SK-N-SH (cell line): ENCODE results near the gene DCBLD1. TPM values are rescaled to one million over a fixed set of nuclear protein-coding genes. Genes with fewer than 3 reads are reported as not detected.
A peak's percentile ranks its signal among the peaks of the same experiment; 100 is the strongest.

Source experiments
- CTCF ChIA-PET: fragments of 300-600, 350-600 bp; formaldehyde crosslinking; extraction: SDS; loops from one replicate; lab custom pipeline; 2021; lab: Yijun Ruan, JAX
- POLR2A ChIA-PET: fragments of 350-600 bp; sonication (Branson Sonifier 250); formaldehyde crosslinking; extraction: SDS; loops from one replicate; lab custom pipeline; 2020; ENCODE audit warnings: antibody characterized with exemption, inconsistent platforms; lab: Yijun Ruan, JAX
- DNase-seq: peaks from one replicate; pipeline ENCODE4 v3.0.0; 2012
- H2AFZ ChIP-seq: fragments of 200-600 bp; sonication (generic); 2 replicates; pipeline ENCODE4 v1.8.1; 2016; ENCODE audit warnings: antibody characterized with exemption, mild to moderate bottlenecking, low read depth
- H3F3A ChIP-seq: fragments of 200-600 bp; sonication (generic); replicated peaks from 2 replicates; pipeline ENCODE3; 2016; ENCODE audit warnings: antibody characterized with exemption, mild to moderate bottlenecking; ENCODE audit not compliant: insufficient read depth
- H3K27ac ChIP-seq, 2 experiments: fragments of 200-500 bp in 1 of 2; fragments of 200-600 bp in 1 of 2; sonication (Bioruptor generic) in 1 of 2; sonication (generic), shearing (Covaris generic) in 1 of 2; 2 replicates each; pipeline versions ENCODE4 v1.5.1 to v1.6.1; 2014 to 2016; ENCODE audit warnings: low read depth in 2 of 2, inconsistent platforms in 1 of 2, low read length in 1 of 2, mild to moderate bottlenecking in 1 of 2, mixed read lengths in 1 of 2
- H3K27me3 ChIP-seq: fragments of 200-600 bp; sonication (generic), shearing (Covaris generic); 2 replicates; pipeline ENCODE4 v1.6.1; 2016; ENCODE audit warnings: mixed run types; ENCODE audit not compliant: insufficient read depth
- H3K36me3 ChIP-seq, 2 experiments: fragments of 200-500 bp in 1 of 2; fragments of 200-600 bp in 1 of 2; sonication (Bioruptor generic) in 1 of 2; sonication (generic) in 1 of 2; replicated peaks in 1 of 2; 2 replicates each; pipeline versions ENCODE3 to v1.5.1; 2014 to 2016; ENCODE audit warnings: low read length in 1 of 2, mild to moderate bottlenecking in 1 of 2; ENCODE audit not compliant: insufficient read depth in 2 of 2, control insufficient read depth in 1 of 2
- H3K4me1 ChIP-seq, 2 experiments: fragments of 200-500 bp in 1 of 2; fragments of 200-600 bp in 1 of 2; sonication (Bioruptor generic) in 1 of 2; sonication (generic), shearing (Covaris generic) in 1 of 2; 2 replicates each; pipeline versions ENCODE4 v1.5.1 to v1.6.1; 2014 to 2016; ENCODE audit warnings: low read depth in 1 of 2, low read length in 1 of 2, mixed run types in 1 of 2; ENCODE audit not compliant: insufficient read depth in 2 of 2, control insufficient read depth in 1 of 2
- H3K4me2 ChIP-seq: fragments of 200-600 bp; sonication (generic), shearing (Covaris generic); 2 replicates; pipeline ENCODE4 v1.6.1; 2017; ENCODE audit warnings: mixed run types
- H3K4me3 ChIP-seq, 2 experiments: fragments of 200-500 bp in 1 of 2; fragments of 200-600 bp in 1 of 2; sonication (Bioruptor generic) in 1 of 2; sonication (generic), shearing (Covaris generic) in 1 of 2; 2 replicates each; pipeline versions ENCODE4 v1.5.1 to v1.8.1; 2014 to 2016; ENCODE audit warnings: low read depth in 2 of 2, inconsistent platforms in 1 of 2, low read length in 1 of 2, mild to moderate bottlenecking in 1 of 2, mixed read lengths in 1 of 2, moderate library complexity in 1 of 2
- H3K79me2 ChIP-seq: fragments of 200-600 bp; sonication (generic); 2 replicates; pipeline ENCODE4 v1.8.1; 2017; ENCODE audit warnings: mild to moderate bottlenecking; ENCODE audit not compliant: insufficient read depth
- H3K9ac ChIP-seq: fragments of 200-600 bp; sonication (generic); 2 replicates; pipeline ENCODE4 v1.6.1; 2017; ENCODE audit warnings: mixed run types
- H3K9me2 ChIP-seq: fragments of 200-600 bp; sonication (generic); 2 replicates; pipeline ENCODE4 v1.6.1; 2017; ENCODE audit warnings: mixed run types
- H3K9me3 ChIP-seq: fragments of 200-600 bp; sonication (generic); 2 replicates; pipeline ENCODE4 v1.6.1; 2017; ENCODE audit warnings: mixed run types, mild to moderate bottlenecking, moderate library complexity
- H4K20me1 ChIP-seq: fragments of 200-600 bp; sonication (generic); 2 replicates; pipeline ENCODE4 v1.6.1; 2017; ENCODE audit warnings: mild to moderate bottlenecking, mixed run types; ENCODE audit not compliant: insufficient read depth
- CHD2 ChIP-seq: fragments of 150-350 bp; IDR thresholded peaks from 2 replicates; pipeline ENCODE4 v1.6.1; 2018; ENCODE audit warnings: low read length; ENCODE audit not compliant: partially characterized antibody
- ELF1 ChIP-seq: IDR thresholded peaks from 2 replicates; pipeline ENCODE4 v1.4.0; 2012
- EP300 ChIP-seq, 2 experiments: IDR thresholded peaks; 2 replicates each; pipeline versions ENCODE4 v1.4.0 to v1.6.1; 2012; ENCODE audit warnings: borderline replicate concordance in 1 of 2, low read depth in 1 of 2, low read length in 1 of 2
- FOXM1 ChIP-seq: IDR thresholded peaks from 2 replicates; pipeline ENCODE4 v1.4.0; 2012; ENCODE audit warnings: low read depth, mild to moderate bottlenecking
- RAD21 ChIP-seq: IDR thresholded peaks from 2 replicates; pipeline ENCODE4 v1.6.1; 2012; ENCODE audit warnings: mild to moderate bottlenecking, low read length
- RXRA ChIP-seq: IDR thresholded peaks from 2 replicates; pipeline ENCODE4 v1.4.0; 2012; ENCODE audit warnings: low read depth, mild to moderate bottlenecking, borderline replicate concordance
- SMC3 ChIP-seq: IDR thresholded peaks from 2 replicates; pipeline ENCODE4 v1.6.1; 2012; ENCODE audit warnings: low read depth, low read length, improper control_type of control experiment
- TCF12 ChIP-seq: IDR thresholded peaks from 2 replicates; pipeline ENCODE4 v1.4.0; 2012
- TEAD4 ChIP-seq: IDR thresholded peaks from 2 replicates; pipeline ENCODE4 v1.4.0; 2012; ENCODE audit warnings: mild to moderate bottlenecking, borderline replicate concordance; ENCODE audit not compliant: insufficient read depth
- YY1 ChIP-seq: IDR thresholded peaks from 2 replicates; pipeline ENCODE4 v1.4.0; 2012; ENCODE audit warnings: low read depth, mild to moderate bottlenecking
- WGBS: methylation state at CpG from one replicate; pipeline ENCODE4 v1.1.6; 2017; ENCODE audit warnings: low lambda C conversion rate; 5-methylcytosine and 5-hydroxymethylcytosine counted together
- polyA plus RNA-seq, 3 experiments: library from polyadenylated mRNA; depleted of rRNA; stranded (reverse); fragments of >200 nt; gene quantifications; 2 replicates each; pipeline ENCODE4 v1.2.3, GENCODE V29; 2012
- TF ChIP-seq, protein P1 (sequence below): fragments of 150-350 bp; IDR thresholded peaks from 2 replicates; pipeline ENCODE4 v1.6.1; 2017; ENCODE audit warnings: antibody characterized with exemption, low read length, low read depth, borderline replicate concordance

DCBLD1 gene
- polyA plus RNA-seq, 1 of the 3 experiments (the other 2 are of a cell fraction): 82.2 TPM

DNA sequence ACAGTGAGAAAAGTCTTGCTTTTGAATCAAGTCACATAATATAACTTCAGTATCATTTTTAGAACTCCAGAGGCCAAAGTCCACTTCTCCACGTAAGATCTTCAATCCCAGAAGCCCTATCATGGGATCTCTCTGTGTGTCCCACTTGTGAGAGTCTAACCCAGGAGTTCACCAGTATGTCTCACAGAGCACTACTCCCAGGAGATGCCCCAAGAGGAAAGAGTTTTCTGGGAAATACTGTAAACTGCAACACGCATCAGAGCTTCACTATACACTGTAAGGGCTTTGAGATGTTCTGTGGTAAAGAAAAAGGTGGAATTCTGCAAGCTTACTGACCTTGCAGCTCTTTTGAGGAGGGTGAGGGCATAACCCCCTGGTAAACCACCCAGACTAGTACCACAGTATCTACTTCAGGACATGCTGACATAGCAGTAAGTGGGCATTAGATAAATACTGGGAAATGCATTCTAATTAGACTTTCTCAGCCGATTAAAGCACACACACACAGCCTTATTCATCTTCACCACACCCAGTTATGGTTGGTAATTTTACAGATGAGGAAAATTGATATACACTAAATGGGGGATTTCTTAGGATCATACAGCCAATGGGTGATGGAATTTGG is 12.3 kb downstream of the DCBLD1 start:
- 47% methylated on average over 3 of the region's 3 CpGs for WGBS
- Histone ChIP-seq H3K4me2 (peak overlapping the region; percentile 64), H2AFZ (no peak overlapping the region), H3K9me2 (no peaks in the 10 kb centered on the region), H3K36me3 (peaks cover 0 to 6% of the 10 kb centered on the region in 2 experiments), H3K9ac (peak overlapping the region; percentile 47; the same call in 1 of the 2 replicates), H3K9me3 (no peaks in the 10 kb centered on the region), H3K4me3 (no peak overlapping the region), H3K79me2 (peaks cover 90% of the 10 kb centered on the region), H3K27ac (peak overlapping the region; percentile 87 to 97), H4K20me1 (no peaks in the 10 kb centered on the region), H3F3A (peaks cover 97% of the 10 kb centered on the region), H3K27me3 (no peaks in the 10 kb centered on the region), H3K4me1 (peaks cover 0 to 57% of the 10 kb centered on the region in 2 experiments; a peak in 3 of 4 replicates)
- DNase-seq: no peak
- TF ChIP-seq CHD2 (no peak), TCF12 (no peak), RXRA (no peak), ELF1 (no peak), SMC3 (no peak), RAD21 (no peak), YY1 (no peak), TEAD4 (no peak), FOXM1 (no peak)
- POLR2A ChIA-PET: no interaction called here
- CTCF ChIA-PET: interaction anchor here (2.1 kb wide), 1 partner anchor 45 kb away, joined by 6 read pairs; no protein-coding TSS in a partner anchor

DNA sequence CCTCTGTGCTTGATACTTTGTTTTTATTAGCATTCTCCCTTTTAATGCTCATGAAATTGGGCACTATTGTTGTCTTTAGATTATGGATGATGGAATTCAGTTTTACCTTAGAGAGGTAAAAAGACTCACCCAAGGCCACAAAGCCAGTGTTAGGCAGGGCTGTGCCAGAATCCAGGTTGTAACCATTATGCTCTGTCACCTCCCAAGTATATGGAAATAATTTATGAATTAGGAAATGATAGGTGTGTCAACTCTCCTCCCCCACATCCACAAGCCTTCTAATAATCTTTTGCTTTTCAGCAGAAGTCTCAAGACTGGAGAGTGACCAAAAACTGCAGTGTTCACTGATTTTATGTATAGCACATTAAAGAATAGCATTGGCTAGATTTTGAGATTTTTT is 13.0 kb downstream of the DCBLD1 start:
- no peaks in the 10 kb centered on the region for H3K9me3 ChIP-seq
- peaks cover 0 to 56% of the 10 kb centered on the region in 2 experiments; a peak in 3 of 4 replicates for H3K4me1 ChIP-seq

More for the DNA sequence above, 13.0 kb downstream of the DCBLD1 start:
- ChIA-PET POLR2A (no interaction called here), CTCF (interaction anchor here (2.1 kb wide), 1 partner anchor 46 kb away, joined by 6 read pairs; no protein-coding TSS in a partner anchor)
- Histone ChIP-seq H3K27me3 (no peaks in the 10 kb centered on the region), H3K9ac (peak overlapping the region; percentile 47; the same call in 1 of the 2 replicates), H3K36me3 (peaks cover 0 to 4% of the 10 kb centered on the region in 2 experiments), H3K79me2 (peaks cover 90% of the 10 kb centered on the region), H3F3A (peaks cover 91% of the 10 kb centered on the region), H2AFZ (no peak overlapping the region), H3K27ac (peak overlapping the region; percentile 87 to 97; a peak in 3 of 4 replicates), H4K20me1 (no peaks in the 10 kb centered on the region), H3K4me2 (peak overlapping the region; percentile 64), H3K4me3 (no peak overlapping the region; a peak in 1 of 4 replicates), H3K9me2 (no peaks in the 10 kb centered on the region)
- no peak for DNase-seq
- TF ChIP-seq, protein P1, sequence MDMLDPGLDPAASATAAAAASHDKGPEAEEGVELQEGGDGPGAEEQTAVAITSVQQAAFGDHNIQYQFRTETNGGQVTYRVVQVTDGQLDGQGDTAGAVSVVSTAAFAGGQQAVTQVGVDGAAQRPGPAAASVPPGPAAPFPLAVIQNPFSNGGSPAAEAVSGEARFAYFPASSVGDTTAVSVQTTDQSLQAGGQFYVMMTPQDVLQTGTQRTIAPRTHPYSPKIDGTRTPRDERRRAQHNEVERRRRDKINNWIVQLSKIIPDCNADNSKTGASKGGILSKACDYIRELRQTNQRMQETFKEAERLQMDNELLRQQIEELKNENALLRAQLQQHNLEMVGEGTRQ: no peak
- 0 out of 2 replicates have a peak, but pooled peaks have one; percentile 5 for TF ChIP-seq YY1
- TF ChIP-seq EP300 (IDR thresholded peaks at IDR 0.05; ENCODE audit: borderline replicate concordance in 1 of 2, low read depth in 1 of 2, low read length in 1 of 2): no peak
